ENCODE data around the gene MPO.

The MPO gene

DNA sequence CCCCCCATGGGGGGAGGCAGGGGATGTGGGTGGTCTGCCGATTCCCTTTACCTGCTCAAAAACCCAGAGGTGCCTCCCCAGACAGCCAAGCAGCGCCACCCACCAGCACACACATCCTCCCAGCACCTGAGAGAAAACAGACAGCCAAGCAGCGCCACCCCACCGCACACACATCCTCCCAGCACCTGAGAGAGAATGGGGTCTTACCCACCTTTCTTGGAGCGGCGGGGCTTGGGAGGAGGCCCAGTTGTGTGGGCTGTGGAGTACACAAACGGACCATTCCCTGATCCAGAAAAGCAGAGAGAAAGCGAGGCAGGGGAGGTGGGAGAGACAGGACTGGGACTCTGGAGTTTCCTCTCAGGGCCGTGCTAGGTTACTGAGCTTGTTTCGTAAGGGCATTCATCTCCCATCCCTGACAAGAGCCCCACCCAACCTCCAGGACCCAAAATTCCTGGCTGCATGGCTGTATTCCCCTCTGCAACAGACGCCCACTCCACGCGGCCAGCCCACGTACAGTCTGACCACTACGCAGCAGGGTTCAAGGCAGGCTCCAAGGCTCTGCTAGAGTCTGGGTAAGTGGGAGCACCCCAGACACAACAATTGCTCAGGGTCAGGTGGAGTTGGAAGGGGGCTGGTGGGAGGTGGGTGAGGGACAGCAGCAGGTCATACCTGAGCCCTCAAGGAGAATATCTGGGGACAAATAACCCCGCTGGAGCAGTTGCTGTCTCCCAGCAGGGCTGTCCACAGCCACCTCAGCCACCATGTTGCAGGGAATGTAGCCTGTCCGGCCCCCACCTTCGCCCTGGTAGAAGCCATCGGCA, 25.6 kb upstream of the MPO start:
- FAIRE-seq: no peak

DNA sequence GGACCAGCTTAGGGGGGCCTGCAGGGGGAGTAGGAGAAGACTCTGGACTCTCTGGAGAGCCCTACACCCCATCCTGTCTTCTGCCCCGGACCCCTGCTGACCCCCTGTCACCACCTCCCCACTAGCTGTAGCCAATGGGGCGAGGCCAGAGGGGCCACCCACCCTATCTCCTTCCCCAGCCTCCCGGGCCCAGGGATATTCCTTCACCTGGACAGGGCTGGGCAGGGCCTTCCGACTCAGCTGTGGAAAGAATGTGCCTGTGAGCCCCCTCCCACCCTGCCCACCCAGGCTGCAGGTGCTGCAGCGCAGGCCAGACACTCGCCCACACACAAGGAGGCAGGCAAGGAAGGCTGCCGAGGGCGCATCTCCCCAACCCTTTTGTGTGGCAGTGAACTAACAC, 24.9 kb upstream of the MPO start:
- no peak for FAIRE-seq

DNA sequence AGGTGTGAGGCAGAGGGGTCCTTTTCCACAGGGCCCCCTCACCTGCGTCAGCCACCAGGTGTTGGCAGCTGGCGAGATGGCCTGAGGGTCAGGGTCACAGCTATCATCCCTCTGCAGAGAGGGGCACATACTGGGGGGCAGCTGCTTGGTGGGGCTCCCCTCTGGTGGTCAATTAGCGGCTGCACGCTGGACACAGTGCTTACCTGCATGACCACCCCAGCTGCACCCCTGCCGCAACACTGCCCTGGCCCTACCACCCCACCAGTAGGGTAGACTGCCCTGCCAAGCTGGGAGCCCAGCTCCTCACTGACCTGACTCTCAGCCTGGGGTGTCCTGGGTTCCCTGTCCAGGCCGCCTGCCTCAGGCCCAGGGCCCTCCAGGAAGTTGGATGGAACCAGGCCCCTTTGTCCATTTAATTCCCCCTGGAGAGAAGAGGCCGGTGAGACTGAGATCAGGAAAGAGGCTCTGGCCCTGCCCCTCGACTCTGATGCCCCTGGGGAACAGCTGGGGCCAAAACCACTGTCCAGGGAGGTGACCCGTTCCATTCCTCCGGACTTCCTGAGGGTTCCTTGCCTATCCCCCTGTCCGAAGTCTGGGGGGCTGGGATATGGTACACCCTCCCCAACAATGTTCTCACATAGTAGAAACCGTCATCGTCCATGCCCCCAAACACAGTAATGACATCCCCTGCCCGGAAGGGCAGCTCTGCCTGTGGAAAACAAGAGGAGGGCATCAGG, 24.2 kb upstream of the MPO start:
- FAIRE-seq: no peak

DNA sequence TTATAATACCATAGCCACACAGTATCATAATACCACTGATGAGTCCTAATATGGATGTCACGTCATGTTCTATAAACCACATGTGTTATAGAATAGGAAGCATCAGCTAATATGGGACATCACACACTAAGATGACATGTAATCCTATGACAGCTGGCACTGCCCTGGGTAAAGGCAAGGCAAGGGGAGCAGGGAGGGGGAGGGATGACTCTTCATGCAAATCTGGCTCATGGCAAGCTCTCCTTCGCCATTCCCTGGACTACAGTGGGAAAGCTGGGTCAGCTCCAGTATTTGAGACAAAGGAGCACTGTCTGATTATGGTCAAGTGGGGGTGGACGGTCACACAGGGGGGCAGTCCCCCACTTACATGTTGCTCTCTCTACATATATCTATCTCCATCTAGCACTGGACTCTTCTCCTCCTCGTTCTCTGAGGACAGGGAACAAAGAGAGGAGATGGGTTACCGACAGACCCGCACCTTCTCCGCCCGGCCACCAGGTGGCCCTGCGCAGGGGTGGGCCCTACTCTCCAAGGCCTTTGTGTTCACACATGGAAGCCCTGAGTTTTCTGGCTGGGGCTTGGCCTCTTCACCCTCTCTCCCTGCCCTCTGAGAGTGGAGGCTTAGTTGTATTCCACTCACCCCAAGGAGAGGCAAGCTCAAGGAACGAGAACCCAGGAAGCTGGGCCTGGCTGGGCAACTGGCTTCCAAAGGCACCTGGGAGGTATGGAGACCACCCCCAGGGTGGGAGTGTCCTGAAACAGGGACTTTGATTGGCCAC, 23.4 kb upstream of the MPO start:
- FAIRE-seq: no peak

DNA sequence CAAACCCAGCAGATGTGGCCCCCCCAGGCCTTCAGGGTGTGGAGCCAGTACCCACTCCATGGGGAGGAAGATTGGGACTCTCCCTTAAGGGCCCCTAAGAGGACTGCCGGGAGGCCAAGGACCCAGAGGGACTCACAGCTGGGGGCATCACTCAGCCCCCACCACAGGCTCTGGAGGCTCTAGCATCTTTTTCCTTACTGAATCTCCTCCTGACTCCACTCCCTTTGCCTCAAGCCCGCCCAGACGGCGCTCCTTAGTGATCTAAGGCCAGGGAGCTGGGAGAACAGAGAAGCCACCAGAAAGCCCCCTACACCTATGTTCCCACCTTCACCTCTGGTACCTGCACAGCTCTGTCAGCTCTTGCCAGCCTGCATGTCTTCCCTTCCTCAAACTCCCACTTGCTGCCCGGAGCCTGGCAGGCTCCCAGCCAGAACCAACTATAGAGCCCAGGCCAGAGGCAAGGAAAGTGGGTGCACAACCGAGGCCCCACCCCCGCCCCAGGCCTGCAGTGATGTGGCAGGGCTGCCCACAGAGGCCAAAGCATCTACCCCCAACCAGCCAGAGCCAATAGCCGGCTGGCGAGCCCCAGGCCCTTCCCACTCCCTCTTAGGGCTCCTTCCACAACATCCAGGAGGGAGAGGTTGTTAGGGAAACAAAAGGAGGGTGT, 22.3 kb upstream of the MPO start:
- FAIRE-seq: no peak

DNA sequence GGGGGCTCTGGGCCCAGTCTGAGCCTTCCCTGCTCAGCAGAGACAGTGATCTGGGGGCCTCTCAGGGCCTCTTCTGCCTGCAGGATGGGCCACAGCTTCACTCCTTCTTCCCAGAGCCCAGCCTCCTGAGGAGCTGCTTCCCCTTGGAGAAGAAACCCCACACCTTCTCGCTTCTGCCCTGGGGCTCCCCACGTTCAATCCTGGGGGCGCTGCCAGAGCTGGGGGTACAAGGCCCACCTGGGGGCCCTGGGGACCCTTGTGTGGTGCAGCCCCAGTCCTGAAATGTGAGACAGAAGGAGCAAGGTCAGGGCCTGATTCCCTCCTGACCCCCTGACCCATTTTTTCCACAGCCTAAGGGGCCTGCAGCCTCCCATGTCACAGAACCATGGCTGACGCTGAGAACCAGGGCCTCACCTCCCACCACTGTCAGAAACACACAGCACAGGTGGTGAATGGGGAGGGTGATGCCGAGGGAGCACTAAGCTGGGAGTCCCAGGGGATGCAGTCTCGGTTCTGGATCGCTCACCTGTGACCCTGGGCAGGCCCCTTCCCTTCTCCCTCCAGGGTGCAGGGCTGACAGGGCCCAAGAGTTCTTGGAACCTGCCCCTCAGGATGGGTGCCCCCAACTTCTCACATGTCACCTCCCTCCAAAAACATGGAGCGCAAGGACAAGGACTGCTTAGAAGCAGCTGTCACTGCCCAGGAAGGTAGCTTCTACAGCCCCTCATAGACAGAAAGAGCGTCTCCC, 21.6 kb upstream of the MPO start:
- FAIRE-seq: no peak

DNA sequence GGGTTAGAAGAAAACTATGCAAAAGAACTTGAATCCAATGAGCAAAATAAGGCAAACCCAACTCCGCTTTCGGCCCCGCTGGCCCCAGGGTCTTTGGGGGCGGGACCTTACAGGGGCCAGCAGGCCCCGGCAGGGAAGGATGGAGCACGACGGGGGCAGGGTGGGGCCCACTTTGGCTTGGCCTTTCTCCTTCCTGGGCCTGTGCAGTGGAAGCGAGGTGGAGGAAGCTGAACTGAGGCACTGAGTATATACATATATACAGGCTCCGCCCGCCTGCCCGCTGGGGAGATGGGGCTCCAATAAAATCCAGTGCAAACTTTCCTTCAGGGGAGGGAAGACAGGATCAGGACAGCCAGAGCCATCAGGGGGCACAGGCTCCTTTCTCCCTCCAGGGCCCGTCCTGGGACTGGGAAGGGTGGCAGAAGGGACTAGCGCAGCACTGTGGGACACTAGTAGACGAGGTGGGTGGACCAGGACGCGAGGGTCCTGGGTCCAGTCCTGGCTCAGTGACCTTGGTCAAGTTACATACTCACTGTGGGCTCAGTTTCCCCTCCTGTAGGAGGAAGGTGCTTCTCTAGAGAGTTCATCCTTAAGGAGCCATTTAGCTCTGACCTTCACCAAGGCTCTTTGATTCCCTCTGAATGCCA, 20.9 kb upstream of the MPO start:
- FAIRE-seq: no peak

DNA sequence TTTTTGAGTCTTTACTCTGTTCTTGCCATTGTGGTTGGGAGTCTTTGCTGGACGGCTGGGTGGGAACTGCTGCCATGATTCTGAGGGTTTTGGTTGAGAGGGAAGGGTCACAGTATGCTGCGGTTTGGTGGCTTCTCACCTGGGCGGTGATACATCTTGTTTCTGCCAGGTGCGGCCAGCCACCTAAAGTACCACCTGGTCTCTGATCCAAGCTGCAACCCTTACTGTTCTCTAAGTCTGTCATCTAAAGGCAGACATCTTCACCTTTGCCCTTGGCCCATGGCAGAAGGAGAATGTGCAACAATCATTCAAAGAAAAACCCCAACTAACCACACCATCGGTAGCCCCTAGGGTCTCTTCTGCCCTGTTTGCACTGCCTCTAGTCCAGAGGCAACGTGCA, 19.6 kb upstream of the MPO start:
- no peak for FAIRE-seq

DNA sequence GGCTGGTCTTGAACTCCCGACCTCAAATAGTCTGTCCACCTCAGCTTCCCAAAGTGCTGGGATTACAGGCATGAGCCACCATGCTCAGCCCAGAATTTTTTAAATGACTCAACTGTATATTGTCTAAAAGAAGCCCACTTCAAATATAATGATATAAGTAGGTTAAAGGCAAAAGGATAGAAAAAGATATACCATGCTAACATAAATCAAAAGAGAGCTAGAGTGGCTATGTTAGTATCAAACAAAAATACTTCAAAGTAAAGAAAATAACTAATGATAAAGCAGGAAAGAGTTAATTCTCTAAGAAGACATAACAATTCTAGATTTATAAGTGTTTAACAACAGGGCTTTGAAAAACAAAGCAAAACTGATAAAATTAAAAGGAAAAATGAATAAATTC, 13.3 kb upstream of the MPO start:
- FAIRE-seq: no peak

DNA sequence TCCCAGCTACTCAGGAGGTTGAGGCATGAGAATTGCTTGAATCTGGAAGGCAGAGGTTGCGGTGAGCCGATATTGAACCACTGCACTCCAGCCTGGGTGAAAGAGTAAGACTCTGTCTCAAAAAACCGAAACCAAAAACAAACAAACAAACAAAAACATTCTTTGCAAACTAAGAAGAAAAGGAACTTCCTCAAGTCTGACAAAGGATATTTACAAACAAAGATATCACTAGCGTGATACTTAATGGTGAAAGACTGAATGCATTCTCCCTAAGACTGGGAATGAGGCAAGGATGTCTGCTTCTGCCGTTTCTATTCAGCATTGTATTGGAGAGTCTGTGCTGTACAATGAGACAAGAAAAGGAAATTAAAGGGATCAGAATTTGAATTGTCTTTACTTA, 10.5 kb upstream of the MPO start:
- FAIRE-seq: no peak

DNA sequence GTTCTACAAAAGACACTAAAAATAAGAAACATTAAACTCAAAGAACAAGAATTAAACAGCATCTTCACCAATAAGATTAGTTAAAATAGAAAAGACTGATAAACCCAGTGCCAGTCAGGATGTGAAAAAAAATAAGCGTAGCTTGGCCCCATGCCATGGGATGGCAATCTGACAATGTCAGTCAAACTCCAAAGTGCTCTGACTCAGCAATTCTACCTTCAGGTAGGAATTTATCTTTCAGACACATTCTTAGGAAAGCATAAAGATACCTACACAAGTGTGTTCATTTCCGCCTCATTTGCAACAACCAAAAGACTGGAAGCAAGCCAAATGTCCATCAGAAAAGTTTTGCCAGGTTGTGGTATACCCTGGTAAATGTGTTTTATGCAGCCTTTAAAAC, 9.1 kb upstream of the MPO start:
- no peak for FAIRE-seq

DNA sequence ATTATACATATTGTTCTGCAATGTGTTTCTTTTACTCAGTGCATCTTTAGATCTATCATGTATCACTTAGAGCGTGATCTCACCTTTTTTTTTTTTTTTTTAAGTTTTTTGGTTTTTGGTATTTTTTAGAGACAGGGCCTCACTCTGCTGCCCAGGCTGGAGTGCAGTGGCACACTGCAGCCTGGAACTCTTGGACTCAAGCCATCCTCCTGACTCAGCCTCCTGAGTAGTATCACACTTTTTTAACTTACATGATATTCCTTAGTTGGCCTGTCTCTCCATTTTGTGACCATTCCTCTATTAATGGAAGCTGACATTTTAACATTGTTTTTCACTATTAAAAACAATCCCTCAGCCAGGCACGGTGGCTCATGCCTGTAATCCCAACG, 4.7 kb upstream of the MPO start:
- FAIRE-seq: no peak

DNA sequence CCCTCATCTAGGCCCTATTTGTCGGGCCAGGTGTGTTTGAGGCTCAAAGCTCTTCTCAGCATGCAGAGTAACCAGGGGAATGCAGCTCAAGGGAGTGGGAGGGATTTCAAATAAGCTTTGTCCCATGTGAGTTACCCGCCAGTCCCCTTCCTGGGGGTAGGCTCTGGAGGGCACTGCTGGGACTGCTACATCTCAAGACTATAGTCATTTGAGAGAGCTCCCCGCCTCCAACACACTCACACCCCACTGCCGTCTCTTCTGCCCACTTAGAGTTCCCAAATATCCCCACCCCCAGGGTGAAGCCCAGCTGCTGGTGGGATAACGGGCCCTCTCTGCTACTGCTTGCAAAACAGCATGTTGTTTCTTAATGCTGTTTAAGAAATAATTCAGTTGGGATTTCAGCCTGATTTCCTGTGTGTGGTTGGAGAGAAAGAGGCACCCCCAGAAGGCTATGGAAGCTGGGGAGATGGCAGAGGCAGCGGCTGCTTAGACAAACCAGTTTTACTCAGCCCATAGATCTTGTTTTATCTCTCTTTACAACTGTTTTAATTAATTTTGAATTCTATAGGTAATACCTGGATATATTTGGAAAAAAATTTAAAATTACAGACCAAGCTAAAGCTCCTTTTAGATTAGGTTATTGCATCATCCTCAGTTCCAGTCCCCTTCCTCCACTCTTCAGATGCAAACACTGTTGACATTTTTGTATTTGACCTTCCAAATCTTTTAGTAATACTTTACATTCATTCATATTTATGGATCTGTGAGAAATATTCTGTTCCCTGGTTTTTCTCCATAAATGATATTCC, 4.1 kb upstream of the MPO start:
- FAIRE-seq: no peak

DNA sequence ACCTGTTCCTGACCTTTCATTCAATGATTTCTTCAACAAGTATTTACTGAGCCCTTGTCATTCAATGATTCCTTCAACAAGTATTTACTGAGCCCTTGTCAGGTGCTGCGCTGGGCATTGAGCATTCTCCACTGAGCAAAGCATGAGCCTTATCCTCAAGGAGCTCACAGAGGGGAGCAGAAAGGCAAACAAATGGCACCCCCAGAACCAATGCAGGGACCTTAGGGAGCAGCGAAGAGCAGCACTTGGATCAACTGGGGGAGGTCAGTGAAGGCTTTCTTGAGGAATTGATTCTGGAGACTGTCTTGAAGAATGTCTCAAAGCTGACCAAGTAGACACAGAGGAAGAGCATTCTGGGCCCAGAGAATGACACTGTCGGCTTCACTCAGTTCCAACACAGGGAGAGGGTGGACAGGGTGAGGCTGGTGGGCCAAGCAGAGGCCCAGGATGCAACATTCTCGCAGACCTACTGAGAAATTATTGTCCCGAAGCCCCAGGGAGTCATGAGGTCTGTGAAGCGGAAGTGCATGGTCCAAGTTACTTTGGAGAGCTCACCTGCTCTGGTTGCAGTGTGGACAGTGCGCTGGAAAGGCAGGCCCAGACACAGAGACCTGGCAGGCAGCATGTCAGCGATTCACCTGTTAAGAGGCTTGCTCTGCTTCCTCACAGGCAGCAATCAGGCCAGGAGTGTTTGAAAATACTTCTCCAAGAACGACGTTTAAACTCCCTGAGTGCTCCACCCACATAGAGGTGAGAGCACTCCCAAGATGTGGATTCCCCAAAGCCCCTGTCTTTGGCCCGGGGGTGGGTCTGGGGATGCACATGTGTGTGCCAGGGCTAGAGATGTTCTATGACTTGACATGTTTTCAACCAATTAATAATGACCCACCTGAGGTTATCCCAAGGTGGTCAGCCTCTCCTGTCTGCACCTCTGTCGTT, 3.2 kb upstream of the MPO start:
- no peak for FAIRE-seq

DNA sequence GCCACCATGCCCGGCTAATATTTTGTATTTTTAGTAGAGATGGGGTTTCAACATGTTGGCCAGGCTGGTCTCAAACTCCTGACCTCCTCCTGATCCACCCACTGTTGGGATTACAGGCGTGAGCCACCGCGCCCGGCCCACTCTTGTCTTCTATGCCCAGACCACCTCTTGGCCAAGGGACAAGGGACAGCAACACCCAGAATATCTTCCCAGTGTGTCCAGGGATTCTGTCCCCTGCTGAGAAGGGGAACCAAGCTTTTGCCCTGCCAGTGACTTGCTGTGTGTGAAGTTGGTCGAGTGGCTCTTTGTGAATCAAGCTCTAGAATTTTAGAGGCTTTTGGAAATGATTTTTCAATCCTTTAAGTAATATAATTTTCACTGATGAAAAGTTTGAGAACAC, 1.7 kb upstream of the MPO start:
- FAIRE-seq: no peak

DNA sequence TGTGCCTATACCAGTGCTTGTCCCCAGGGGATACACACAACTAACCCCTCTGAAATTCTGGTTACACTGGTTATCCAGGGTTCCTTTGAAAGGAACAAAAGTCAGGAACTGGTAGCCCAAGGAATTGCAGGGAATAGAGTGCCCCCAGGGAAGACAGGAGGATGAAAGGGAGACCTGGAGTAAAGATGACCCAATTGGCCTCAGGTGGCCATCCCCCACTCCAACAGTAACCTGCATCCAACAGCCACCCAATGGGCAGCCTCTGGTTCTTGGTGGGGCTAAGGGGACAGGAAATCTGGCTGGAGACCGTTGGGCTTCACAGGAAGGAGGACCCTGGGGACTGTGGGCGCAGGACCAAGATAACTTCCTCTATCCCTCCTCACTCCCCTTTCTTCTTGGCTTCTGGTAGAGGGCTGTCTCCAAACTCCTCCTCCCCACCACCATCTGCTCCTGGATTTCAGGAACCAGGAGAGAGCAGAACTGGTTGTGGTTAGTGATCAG, 826 bp upstream of the MPO start:
- FAIRE-seq: no peak

DNA sequence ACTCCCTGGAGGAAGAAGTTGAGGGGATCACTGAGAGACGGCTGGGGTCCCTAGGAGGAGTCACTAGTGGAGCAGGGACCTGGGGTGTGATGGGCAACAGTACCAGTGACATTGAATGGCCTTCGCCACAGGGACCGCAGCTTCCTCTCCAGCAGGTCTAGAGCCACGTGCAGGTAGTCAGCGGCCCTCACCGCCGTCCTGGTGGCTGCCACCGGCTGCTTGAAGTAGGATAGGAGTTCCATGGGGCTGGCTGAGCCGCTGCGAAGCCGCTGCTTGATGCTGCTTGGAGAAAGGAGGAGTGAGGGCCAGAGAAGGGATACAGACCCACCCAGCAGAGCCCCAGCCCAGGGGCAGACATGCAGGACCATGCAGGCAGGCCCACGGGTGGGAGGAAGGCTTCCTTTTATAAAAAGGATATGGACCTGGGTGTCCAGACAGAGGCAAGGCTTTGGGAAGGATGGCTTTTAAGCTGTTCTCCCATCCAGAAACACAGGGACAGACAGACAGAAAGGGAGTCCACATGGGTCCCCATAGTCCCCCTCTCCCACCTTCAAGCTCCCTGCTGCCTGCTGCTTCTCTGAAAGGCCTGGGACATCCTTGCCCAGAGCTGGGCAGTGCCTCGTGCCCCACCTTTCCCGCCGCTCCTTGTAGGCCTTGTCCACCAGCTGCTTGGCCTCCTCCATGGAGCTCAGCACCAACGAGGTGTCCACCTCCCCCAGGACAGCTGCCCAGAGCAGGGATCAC, 827 bp downstream of the MPO start:
- no peak for FAIRE-seq

DNA sequence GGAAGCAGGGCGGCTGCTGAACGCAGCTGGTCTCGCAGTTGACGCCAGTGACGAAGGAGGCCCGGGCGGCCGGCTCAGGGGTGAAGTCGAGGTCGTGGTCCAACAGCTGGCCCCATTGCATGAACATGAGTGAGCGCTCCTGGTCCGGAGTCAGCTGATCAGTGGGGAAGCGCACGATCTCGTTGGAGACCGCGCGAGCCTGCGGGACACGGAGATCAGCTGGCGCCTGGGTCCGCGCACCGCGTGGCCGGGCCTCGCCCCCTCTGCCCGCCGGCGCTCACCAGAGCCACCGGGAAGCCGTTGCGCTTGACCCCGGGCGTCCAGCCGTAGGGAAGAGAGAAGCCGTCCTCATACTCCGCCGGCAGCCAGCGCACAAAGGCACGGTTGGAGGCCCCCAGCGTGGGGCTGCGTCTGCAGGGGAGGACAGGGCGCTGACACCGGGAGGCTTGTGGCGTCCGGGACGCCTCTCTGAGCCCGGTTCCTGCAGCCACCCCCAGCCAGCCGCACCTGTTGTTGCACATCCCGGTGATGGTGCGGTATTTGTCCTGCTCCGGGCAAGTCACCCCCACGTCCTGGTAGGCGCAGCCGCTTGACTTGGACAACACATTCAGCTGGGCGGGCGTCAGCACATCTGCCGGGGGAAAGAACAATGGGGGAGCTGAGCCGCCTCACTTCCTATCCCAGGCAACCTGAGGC, 1.6 kb downstream of the MPO start:
- no peak for FAIRE-seq

Data from islet of Langerhans (tissue), 1 donor.